Neural cell (in vitro differentiated cells): ENCODE results near the gene KLHL2.

Experiments used
- EP300 ChIP-seq: fragments of 450-650 bp; conservative IDR thresholded peaks from 2 replicates; pipeline ENCODE4 v1.6.1; 2014; ENCODE audit warnings: antibody characterized with exemption, mild to moderate bottlenecking, moderate library complexity; ENCODE audit not compliant: poor library complexity, severe bottlenecking
- EZH2 ChIP-seq: fragments of 200-600, 300-800 bp; shearing (Covaris generic), sonication (generic); IDR thresholded peaks from 2 replicates; pipeline ENCODE4 v1.6.1; 2014; ENCODE audit warnings: antibody characterized with exemption, low read length, borderline replicate concordance, mild to moderate bottlenecking; ENCODE audit not compliant: insufficient read depth, poor library complexity, severe bottlenecking
- MXI1 ChIP-seq: fragments of 450-650 bp; conservative IDR thresholded peaks from 2 replicates; pipeline ENCODE4 v1.6.1; 2014; ENCODE audit warnings: antibody characterized with exemption, mild to moderate bottlenecking; ENCODE audit not compliant: poor library complexity, severe bottlenecking
- POLR2AphosphoS5 ChIP-seq: IDR thresholded peaks from 2 replicates; pipeline ENCODE4 v1.6.1; 2012
- SMC3 ChIP-seq: fragments of 450-650 bp; conservative IDR thresholded peaks from 2 replicates; pipeline ENCODE4 v1.6.1; 2014; ENCODE audit warnings: antibody characterized with exemption, mild to moderate bottlenecking, moderate library complexity; ENCODE audit not compliant: poor library complexity
- TF ChIP-seq, protein P1 (sequence below): fragments of 450-650 bp; IDR thresholded peaks from 2 replicates; pipeline ENCODE4 v1.5.1; 2014; ENCODE audit warnings: antibody characterized with exemption, mild to moderate bottlenecking, moderate library complexity; ENCODE audit not compliant: poor library complexity, severe bottlenecking
- TF ChIP-seq, protein P2 (sequence below): IDR thresholded peaks from 2 replicates; pipeline ENCODE4 v1.6.1; 2012; ENCODE audit warnings: borderline replicate concordance

- TF ChIP-seq, protein P1, sequence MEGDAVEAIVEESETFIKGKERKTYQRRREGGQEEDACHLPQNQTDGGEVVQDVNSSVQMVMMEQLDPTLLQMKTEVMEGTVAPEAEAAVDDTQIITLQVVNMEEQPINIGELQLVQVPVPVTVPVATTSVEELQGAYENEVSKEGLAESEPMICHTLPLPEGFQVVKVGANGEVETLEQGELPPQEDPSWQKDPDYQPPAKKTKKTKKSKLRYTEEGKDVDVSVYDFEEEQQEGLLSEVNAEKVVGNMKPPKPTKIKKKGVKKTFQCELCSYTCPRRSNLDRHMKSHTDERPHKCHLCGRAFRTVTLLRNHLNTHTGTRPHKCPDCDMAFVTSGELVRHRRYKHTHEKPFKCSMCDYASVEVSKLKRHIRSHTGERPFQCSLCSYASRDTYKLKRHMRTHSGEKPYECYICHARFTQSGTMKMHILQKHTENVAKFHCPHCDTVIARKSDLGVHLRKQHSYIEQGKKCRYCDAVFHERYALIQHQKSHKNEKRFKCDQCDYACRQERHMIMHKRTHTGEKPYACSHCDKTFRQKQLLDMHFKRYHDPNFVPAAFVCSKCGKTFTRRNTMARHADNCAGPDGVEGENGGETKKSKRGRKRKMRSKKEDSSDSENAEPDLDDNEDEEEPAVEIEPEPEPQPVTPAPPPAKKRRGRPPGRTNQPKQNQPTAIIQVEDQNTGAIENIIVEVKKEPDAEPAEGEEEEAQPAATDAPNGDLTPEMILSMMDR = no peak
- TF ChIP-seq POLR2AphosphoS5 = no peak
- TF ChIP-seq EP300 = no peak
- no peak for TF ChIP-seq EZH2
- TF ChIP-seq, protein P2, sequence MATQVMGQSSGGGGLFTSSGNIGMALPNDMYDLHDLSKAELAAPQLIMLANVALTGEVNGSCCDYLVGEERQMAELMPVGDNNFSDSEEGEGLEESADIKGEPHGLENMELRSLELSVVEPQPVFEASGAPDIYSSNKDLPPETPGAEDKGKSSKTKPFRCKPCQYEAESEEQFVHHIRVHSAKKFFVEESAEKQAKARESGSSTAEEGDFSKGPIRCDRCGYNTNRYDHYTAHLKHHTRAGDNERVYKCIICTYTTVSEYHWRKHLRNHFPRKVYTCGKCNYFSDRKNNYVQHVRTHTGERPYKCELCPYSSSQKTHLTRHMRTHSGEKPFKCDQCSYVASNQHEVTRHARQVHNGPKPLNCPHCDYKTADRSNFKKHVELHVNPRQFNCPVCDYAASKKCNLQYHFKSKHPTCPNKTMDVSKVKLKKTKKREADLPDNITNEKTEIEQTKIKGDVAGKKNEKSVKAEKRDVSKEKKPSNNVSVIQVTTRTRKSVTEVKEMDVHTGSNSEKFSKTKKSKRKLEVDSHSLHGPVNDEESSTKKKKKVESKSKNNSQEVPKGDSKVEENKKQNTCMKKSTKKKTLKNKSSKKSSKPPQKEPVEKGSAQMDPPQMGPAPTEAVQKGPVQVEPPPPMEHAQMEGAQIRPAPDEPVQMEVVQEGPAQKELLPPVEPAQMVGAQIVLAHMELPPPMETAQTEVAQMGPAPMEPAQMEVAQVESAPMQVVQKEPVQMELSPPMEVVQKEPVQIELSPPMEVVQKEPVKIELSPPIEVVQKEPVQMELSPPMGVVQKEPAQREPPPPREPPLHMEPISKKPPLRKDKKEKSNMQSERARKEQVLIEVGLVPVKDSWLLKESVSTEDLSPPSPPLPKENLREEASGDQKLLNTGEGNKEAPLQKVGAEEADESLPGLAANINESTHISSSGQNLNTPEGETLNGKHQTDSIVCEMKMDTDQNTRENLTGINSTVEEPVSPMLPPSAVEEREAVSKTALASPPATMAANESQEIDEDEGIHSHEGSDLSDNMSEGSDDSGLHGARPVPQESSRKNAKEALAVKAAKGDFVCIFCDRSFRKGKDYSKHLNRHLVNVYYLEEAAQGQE = no peak
- no peak for TF ChIP-seq SMC3
- no peak for TF ChIP-seq MXI1
Measured at GRCh38 chr4:165319030-165319429, 111.7 kb downstream of the KLHL2 start.
